Liver (tissue), 9 donors: Measurements from ENCODE around the gene KCNK18. TPM values are rescaled to one million over a fixed set of nuclear protein-coding genes. Genes with fewer than 3 reads are reported as not detected.

Experiments used
- DNase-seq: peaks from one replicate; pipeline ENCODE4 v3.0.0-alpha.2; 2017; ENCODE audit warnings: low spot score
- H3K27ac ChIP-seq, 2 donors: one replicate each; pipeline ENCODE4 v1.7.0; 2013; ENCODE audit warnings: inconsistent platforms in 2 of 2, low read length in 2 of 2, control low read depth in 1 of 2, low read depth in 1 of 2, mild to moderate bottlenecking in 1 of 2
- H3K27me3 ChIP-seq, 4 donors: one replicate each; pipeline versions ENCODE4 v1.6.1 to v1.7.0; 2013; ENCODE audit warnings: low read length in 3 of 4, inconsistent platforms in 1 of 4, mild to moderate bottlenecking in 1 of 4, moderate library complexity in 1 of 4; ENCODE audit not compliant: control insufficient read depth in 4 of 4, insufficient read depth in 4 of 4
- H3K36me3 ChIP-seq, 4 donors: one replicate each; pipeline versions ENCODE4 v1.6.1 to v1.7.0; 2013; ENCODE audit warnings: low read length in 3 of 4, mild to moderate bottlenecking in 3 of 4, low read depth in 1 of 4, moderate library complexity in 1 of 4; ENCODE audit not compliant: control insufficient read depth in 4 of 4, insufficient read depth in 3 of 4
- H3K4me1 ChIP-seq, 4 donors: one replicate each; pipeline versions ENCODE4 v1.6.1 to v1.7.0; 2013; ENCODE audit warnings: low read length in 3 of 4, mild to moderate bottlenecking in 3 of 4, moderate library complexity in 1 of 4; ENCODE audit not compliant: control insufficient read depth in 4 of 4, insufficient read depth in 4 of 4
- H3K4me3 ChIP-seq, 3 donors: one replicate each; pipeline versions ENCODE4 v1.6.1 to v1.7.0; 2013; ENCODE audit warnings: low read length in 3 of 3, control low read depth in 1 of 3, low read depth in 1 of 3, mild to moderate bottlenecking in 1 of 3
- H3K9ac ChIP-seq, 2 donors: one replicate each; pipeline ENCODE4 v1.7.0; 2013; ENCODE audit warnings: low read length in 2 of 2, mild to moderate bottlenecking in 2 of 2, moderate library complexity in 2 of 2, control low read depth in 1 of 2, low read depth in 1 of 2
- H3K9me3 ChIP-seq, 4 donors: one replicate each; pipeline versions ENCODE4 v1.6.1 to v1.7.0; 2013; ENCODE audit warnings: low read length in 3 of 4; ENCODE audit not compliant: control insufficient read depth in 4 of 4
- ATF3 ChIP-seq: IDR thresholded peaks from 2 replicates; pipeline ENCODE4 v1.6.1; 2016; ENCODE audit warnings: antibody characterized with exemption
- CTCF ChIP-seq: fragments of 150-350 bp; IDR thresholded peaks from 2 replicates; pipeline ENCODE4 v1.5.1; 2017; ENCODE audit warnings: improper control_type of control experiment, low read depth, low read length; ENCODE audit not compliant: missing input control
- FOXA1 ChIP-seq: IDR thresholded peaks from 2 replicates; pipeline ENCODE4 v1.6.1; 2016; ENCODE audit warnings: antibody characterized with exemption
- FOXA2 ChIP-seq: IDR thresholded peaks from 2 replicates; pipeline ENCODE4 v1.6.1; 2016; ENCODE audit warnings: antibody characterized with exemption
- RAD21 ChIP-seq, 2 donors: IDR thresholded peaks; 2 replicates each; pipeline ENCODE4 v1.6.1; 2016; ENCODE audit warnings: antibody characterized with exemption in 2 of 2, mild to moderate bottlenecking in 2 of 2
- REST ChIP-seq: IDR thresholded peaks from 2 replicates; pipeline ENCODE4 v1.6.1; 2016; ENCODE audit warnings: antibody characterized with exemption, mild to moderate bottlenecking
- TAF1 ChIP-seq: conservative IDR thresholded peaks from 2 replicates; pipeline ENCODE4 v1.6.1; 2016; ENCODE audit warnings: antibody characterized with exemption, mild to moderate bottlenecking
- YY1 ChIP-seq: IDR thresholded peaks from 2 replicates; pipeline ENCODE4 v1.6.1; 2016; ENCODE audit warnings: antibody characterized with exemption, mild to moderate bottlenecking
- ZBTB33 ChIP-seq: IDR thresholded peaks from 2 replicates; pipeline ENCODE4 v1.6.1; 2016; ENCODE audit warnings: antibody characterized with exemption
- WGBS: extraction: QIAGEN DNeasy Blood & Tissue Kit; methylation state at CpG from one replicate; pipeline ENCODE4 v1.1.7; 2013; 5-methylcytosine and 5-hydroxymethylcytosine counted together
- polyA plus RNA-seq, 2 donors: library from polyadenylated mRNA; stranded (reverse) in 1 of 2; unstranded in 1 of 2; fragments of 200-250 nt in 1 of 2; fragments of >200 nt in 1 of 2; fragmentation: Nextera tagmentation in 1 of 2; extraction: Ambion mirVana in 1 of 2; gene quantifications; one replicate each; pipeline versions ENCODE4 v1.2.1 to v1.2.3, GENCODE V29; 2013 to 2015
- total RNA-seq, 2 donors: library from RNA; depleted of rRNA; stranded (reverse); fragments of >200 nt; gene quantifications; one replicate each; pipeline ENCODE4 v1.2.3, GENCODE V29; 2014
- donor health status: healthy.
- donor health status: healthy.
- donor health status: healthy.
- donor health status: healthy.
- donor health status: healthy.

The KCNK18 gene
- total and polyA plus RNA-seq, 4 donors: not detected

- Histone ChIP-seq H3K9me3 (no peaks in the 10 kb centered on the region), H3K36me3 (no peaks in the 10 kb centered on the region), H3K9ac (peak overlapping the region in 1 of 2 donors; percentile 12), H3K4me3 (peak overlapping the region; percentile 48 to 81 (median 60)), H3K27ac (no peak overlapping the region), H3K4me1 (peaks cover 0 to 18% (median 12%) of the 10 kb centered on the region in 4 donors), H3K27me3 (peaks cover 0 to 12% (median 6%) of the 10 kb centered on the region in 4 donors)
- 2% methylated on average over 46 of the region's 46 CpGs for WGBS
- TF ChIP-seq TAF1 (no peak), CTCF (no peak), FOXA2 (no peak), ATF3 (no peak), ZBTB33 (no peak), REST (no peak), FOXA1 (no peak)
- no peak for DNase-seq
Observed at GRCh38 chr10:117175215-117175900, 21.9 kb upstream of the KCNK18 start.

GRCh38 chr10:117175901-117176534, 21.3 kb upstream of the KCNK18 start:
- H3K27me3 ChIP-seq: peaks cover 0 to 12% (median 5%) of the 10 kb centered on the region in 4 donors
- H3K36me3 ChIP-seq: no peaks in the 10 kb centered on the region
- WGBS: 16% methylated on average over 12 of the region's 12 CpGs
- H3K27ac ChIP-seq: no peak overlapping the region
- peak overlapping the region in 1 of 2 donors; percentile 12 for H3K9ac ChIP-seq
- peak; percentile 79 for TF ChIP-seq CTCF
- TF ChIP-seq YY1: no peak
- peak; percentile 91 to 92 for TF ChIP-seq RAD21 (IDR thresholded peaks at IDR 0.05)
- H3K4me3 ChIP-seq: peak overlapping the region; percentile 48 to 81 (median 60)
- peak; percentile 79 for DNase-seq
- H3K9me3 ChIP-seq: no peaks in the 10 kb centered on the region
- peaks cover 0 to 18% (median 12%) of the 10 kb centered on the region in 4 donors for H3K4me1 ChIP-seq
